DMS 273 treated with DMSO at 0.1 percent for 48 hours (cell line): ENCODE data around the gene MRGPRX1.
"Not testable (repeated sequence)": the region's sequence is repeated elsewhere in the genome, so short reads cannot be mapped to it uniquely, and the experiment has no call there.

ENCODE experiments used
- DNase-seq: peaks from one replicate; lab custom pipeline; 2025; lab: John Stamatoyannopoulos, UW

Gene MRGPRX1

DNA sequence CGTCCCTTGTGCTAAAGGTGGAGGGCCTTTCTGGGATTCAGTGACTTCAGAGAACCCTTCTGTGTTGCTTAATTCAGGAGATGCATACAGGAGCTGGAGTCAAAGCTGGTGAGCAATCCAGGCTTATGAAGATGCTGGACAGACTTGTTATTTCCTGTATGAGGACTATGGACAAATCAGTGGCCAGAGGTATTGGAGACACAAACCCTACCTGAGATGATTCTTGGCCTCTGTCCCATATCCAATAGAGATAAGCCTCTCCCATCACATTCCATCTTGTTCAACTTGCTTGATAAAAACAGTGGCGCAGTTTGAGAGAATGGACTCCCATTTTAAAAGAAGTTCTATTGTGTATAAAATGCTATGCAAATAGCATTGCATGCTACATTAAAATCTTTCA is at the start of gene MRGPRX1:
Gene MRGPRX1, minus strand, starts transcription at position 101 of the 400 bp plus-strand sequence. CDS start 4,630 bp downstream, outside the sequence.
- no peak for DNase-seq

DNA sequence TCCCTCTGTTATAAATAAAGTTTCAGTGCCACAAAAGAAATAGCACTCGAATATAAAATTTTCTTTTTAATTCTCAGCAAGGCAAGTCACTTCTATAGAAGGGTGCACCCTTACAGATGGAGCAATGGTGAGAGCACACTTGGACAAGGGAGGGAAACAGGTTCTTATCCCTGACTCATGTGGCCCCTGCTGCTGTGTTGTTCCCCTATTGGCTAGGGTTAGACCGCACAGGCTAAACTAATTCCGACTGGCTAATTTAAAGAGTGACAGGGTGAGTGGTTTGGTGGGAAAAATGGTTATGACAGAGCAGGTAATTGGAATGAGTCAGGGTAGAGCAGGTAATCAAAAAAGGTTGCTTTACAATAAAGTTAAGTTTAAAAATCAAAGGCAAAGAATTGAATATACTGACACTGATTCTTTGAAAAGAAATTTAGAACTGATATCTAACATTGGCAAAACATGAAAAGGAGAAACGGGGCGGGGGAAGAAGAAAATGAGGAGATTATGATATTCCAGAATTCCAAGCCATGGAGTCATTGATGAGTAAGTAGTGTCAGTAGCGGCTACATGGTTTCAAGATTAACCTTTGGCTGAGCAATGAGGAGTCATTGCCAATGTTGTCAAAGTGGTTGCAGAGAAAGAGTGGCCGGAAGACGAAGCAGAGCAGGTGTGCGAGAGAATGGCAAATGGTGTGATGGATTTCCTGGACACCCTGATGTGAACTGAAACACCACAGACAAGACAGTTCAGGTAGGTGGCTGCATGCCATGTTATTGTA is 48.4 kb upstream of the MRGPRX1 start:
- no peak for DNase-seq

DNA sequence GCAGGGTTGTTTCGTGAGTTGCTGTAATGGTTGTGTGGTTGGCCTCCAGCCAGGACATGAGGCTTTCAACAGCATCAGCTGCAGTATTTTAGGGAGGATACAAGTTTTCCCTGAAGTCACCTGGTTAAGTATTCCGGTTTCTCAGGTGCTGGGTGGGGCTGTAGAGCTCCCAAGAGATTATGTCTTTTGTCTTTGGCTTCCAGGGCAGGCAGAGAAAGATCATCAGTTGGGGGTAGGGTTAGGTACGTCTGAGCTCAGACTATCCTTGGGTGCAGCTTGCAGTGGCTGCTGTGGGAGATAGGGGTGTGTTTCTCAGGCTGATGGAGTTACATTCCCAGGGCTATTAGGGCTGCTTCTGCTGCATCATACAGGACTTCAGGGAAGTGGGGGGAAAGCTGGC is 47.5 kb upstream of the MRGPRX1 start:
- DNase-seq: no peak

DNA sequence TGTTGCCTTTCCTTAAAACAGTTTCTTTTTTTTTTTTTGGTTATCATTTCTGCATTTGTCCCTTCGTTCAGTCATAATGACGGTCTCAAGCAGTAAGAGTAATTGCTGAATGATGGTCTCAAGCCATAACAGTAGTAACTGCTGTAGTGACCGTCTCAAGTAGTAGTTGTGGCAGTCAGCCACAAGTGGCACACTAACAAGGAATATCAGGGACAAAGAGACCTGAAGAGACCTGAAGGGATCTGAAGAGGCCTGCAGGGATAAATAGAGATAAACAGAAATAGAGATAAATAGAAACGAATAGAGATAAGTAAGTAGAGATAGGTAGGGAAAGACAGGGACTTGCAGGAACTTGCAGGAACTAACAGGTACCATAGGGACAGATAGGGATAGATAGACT is 42.7 kb upstream of the MRGPRX1 start:
- no peak for DNase-seq

DNA sequence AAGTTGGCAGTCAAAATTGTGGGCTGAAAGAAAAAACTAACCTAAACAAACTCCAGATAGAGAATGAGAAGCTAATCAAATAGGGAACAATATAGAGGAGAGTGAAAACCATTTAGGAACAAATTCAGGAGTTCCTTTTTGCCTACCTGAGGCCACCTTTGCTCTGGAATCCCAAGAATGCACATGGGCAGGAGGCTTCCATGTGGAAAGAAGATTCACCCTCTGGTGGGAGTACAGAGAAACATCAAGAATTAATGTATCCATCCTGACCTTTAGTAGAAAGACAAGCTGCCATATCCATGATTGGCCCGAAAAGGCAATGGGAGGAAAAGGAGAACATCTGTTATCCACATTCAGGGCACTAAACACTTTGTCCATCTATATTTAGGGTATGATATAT is 35.0 kb upstream of the MRGPRX1 start:
- DNase-seq: no peak

DNA sequence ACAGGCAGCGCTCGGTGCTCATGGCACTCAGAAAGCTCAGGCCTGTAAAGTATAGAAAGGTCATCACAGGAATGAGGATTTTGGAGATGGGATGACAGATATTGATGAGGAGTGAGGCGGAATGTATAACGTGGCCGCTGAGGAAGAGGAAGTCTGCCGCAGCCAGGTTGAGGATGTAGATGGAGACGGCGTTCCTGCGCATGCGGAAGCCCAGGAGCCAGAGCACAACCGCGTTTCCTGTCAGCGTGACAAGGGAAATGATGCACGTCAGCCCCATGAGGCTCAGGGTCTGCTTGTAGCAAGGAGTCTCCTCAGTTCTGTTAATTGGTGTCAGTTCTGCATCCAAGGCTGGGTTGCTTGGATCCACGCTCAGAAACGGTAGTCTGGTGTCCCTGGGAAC is 33.1 kb upstream of the MRGPRX1 start:
- no peak for DNase-seq

DNA sequence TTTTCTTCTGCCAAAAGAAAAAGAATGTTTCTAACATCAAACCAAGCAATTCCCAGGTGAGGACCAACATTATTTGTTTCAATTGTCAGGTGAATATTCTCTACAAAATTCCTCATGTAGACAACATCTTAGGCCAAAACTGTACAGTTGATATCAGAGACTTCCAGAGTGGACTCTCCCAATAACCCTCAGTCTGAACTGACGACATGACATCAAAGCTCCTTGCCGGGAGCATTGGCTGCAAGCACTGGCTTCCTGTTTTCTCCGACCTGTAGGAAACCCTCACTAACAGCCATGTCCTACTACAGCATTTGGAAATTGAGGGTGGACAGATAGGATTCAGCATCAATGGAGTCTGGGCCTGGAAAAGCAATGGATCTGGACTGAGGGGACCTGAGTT is 30.5 kb upstream of the MRGPRX1 start:
- no peak for DNase-seq

DNA sequence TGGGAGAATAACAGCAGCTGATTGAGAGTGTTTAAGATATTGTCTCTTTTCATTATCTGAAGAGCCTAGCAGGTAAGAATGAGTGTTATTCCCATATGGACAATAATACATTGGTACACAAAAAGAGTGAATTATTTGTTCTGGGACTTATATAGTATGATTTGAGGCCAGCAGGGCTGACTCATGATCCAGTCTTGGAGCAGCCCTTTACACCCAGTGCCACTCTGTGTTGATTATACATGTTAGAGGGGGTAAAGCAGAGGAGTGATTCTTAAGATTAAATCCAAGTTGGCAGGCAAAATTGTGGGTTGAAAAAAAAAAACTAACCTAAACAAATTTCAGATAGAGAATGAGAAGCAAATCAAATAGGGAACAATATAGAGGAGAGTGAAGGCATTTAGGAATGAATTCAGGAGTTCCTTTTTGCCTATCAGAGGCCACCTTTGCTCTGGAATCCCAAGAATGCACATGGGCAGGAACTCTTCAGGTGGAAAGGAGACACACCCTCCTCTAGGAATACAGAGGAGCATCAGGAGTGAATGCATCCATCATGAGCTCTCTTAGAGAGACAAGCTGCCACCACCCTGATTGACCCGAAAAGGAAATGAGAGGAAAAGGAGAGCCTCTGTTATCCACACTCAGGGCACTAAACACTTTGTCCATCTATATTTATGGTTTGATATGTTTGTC is 19.2 kb upstream of the MRGPRX1 start:
- no peak for DNase-seq

DNA sequence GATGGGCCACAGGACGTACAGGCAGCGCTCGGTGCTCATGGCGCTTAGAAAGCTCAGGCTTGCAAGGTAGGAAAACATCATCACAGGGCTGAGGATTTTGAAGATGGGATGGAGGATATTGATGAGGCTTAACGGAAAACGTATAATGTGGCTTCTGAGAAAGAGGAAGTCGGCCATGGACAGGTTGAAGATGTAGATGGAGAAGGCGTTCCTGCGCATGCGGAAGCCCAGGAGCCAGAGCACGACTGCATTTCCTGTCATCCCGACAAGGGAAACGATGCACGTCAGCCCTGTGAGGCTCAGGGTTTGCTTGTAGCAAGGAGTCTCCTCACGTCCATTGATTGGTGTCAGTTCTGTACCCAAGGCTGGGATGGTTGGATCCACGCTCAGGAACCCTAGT is 17.4 kb upstream of the MRGPRX1 start:
- no peak for DNase-seq

DNA sequence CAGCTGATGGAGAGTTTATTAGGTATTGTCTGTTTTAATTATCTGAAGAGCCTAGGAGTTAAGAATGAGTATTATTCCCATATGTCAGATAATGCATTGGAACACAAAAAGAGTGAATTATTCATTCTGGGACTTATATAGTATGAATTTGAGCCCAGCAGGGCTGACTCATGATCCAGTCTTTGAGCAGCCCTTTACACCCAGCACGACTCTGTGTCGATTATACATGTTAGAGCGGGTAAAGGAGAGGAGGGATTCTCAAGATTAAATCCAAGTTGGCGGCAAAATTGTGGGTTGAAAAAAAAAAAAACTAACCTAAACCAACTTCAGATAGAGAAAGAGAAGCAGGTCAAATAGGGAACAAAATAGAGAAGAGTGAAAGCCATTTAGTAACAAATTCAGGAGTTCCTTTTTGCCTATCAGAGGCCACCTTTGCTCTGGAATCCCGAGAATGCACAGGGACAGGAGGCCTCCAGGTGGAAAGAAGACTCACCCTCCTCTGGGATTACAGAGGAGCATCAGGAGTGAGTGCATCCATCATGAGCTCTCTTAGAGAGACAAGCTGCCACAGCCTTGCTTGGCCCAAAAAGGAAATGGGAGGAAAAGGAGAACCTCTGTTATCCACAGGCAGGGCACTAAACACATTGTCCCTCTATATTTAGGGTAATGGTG is 3.1 kb downstream of the MRGPRX1 start:
- no peak for DNase-seq

DNA sequence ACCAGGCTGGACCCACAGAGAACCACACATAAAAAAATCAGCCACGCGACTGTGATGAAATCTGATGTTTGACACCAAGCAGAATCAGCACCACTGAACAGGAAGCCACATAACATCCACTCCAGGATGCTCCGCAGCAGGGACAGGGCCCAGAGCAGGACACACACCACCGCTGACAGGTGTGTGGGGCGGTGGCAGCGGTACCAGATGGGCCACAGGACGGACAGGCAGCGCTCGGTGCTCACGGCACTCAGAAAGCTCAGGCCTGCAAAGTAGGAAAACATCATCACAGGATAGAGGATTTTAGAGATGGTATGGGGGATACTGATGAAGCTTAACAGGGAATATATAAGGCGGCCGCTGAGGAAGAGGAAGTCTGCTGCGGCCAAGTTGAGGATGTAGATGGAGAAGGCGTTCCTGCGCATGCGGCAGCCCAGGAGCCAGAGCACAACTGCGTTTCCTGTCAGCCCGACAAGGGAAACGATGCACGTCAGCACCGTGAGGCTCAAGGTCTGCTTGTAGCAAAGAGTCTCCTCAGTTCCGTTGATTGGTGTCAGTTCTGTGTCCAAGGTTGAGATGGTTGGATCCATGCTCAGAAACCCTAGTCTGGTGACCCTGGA is 4.9 kb downstream of the MRGPRX1 start:
- no peak for DNase-seq

DNA sequence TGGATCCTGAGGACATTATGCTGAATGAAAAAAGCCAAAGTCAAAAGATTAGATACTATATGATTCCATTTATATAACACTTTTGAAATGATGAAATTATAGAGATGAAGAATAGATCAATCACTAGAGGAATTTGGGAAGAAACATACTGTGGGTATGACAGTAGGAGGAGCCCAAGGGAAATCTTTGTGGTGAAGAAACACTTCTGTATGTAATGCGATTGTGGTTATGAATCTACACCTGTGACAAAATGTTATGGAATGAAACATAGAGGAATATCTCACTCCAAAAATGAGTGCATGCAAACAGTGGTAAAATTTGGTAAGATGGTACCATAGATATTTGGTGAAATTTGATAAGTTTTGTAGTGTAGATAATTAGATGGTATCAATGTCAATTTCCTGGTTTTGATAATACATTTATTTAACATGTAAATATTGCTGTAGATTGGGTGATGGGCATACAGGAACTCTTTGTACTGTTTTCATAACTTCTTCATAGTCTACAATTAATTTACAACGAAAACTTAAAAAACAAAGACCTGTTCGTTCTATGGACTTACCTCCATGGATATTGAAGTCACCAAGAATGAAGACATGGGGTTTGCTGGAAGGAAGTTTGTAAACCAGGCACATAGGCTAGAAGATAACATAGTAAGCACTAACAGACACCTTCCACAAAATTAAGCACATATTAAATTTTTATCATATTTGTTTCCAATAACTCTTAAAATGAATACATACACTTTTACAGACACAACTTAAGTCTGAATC is 11.5 kb downstream of the MRGPRX1 start:
- no peak for DNase-seq

DNA sequence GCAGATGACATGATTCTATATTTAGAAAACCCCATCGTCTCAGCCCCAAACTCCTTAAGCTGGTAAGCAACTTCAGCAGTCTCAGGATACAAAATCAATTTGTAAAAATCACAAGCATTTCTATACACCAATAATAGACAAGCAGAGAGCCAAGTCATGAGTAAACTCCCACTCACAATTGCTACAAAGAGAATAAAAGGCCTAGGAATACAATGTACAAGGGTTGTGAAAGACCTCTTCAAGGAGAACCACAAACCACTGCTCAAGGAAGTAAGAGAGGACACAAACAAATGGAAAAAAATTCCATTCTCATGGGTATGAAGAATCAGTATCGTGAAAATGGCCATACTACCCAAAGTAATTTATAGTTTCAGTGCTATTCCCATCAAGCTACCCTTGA is 13.8 kb downstream of the MRGPRX1 start:
- not testable (repeated sequence) for DNase-seq

DNA sequence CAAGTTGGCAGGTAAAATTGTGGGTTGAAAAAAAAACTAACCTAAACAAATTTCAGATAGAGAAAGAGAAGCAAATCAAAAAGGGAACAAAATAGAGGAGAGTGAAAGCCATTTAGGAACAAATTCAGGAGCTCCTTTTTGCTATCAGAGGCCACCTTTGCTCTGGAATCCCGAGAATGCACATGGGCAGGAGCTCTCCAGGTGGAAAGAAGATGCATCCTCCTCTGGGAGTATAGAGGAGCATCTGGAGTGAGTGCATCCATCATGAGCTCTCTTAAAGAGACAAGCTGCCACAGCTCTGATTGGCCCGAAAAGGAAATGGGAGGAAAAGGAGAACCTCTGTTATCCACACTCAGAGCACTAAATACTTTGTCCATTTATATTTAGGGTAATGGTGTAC is 26.3 kb downstream of the MRGPRX1 start:
- DNase-seq: no peak

DNA sequence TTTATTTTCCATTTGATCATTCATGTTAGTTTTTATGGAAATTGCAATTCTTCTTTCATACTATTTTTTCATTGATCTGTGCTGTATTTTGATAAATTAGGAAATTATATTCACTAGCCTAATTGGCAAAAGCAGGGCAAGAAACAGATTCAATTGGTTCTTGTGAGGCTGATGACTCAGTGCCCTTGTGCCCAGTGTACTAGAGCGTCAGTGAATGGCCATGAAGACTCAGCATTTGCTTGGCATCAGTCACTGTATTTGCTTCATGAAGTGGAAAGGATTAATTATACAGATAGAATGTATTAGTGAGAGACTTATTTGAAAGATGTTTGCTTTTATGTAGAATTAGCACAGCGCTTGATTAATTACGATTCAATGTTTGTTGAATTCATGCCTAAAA is 31.8 kb downstream of the MRGPRX1 start:
- DNase-seq: no peak

DNA sequence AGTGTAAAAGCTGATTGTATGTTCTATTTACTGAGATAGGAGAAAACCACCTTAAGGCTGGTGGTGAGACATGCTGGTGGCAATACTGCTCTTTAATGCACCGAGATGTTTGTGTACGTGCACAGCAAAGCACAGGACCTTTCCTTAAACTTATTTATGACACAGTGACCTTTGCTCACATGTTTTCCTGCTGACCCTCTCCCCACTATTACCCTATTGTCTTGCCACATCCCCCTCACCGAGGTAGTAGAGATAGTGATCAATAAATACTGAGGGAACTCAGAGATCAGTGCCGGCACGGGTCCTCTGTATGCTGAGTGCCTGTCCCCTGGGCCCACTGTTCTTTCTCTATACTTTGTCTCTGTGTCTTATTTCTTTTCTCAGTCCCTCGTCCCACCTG is 38.6 kb downstream of the MRGPRX1 start:
- DNase-seq: not testable (repeated sequence)

DNA sequence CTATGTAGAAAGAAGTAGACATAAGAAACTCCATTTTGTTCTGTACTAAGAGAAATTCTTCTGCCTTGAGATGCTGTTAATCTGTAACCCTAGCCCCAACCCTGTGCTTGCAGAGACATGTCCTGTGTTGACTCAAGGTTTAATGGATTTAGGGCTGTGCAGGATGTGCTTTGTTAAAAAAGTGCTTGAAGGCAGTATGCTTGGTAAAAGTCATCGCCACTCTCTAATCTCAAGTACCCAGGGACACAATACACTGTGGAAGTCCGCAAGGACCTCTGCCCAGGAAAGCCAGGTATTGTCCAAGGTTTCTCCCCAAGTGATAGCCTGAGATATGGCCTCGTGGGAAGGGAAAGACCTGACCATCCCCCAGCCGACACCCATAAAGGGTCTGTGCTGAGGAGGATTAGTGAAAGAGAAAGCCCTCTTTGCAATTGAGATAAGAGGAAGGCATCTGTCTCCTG is 39.0 kb downstream of the MRGPRX1 start:
- not testable (repeated sequence) for DNase-seq

DNA sequence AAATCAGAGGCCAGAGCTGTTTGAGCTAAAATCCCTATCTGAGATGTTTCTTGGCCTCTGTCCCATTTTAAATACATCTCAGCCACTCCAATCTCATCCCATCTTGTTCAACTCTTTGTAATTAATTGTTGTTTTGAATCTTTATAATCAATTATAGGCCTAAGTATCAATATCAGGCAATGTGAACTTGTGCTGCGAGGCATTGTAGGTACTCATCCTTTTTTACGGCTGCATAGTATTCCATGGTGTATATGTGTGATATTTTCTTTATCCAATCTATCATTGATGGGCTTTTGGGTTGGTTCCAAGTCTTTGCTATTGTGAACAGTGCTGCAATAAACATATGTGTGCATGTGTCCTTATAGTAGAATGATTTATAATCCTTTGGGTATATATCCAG is 47.5 kb downstream of the MRGPRX1 start:
- not testable (repeated sequence) for DNase-seq

DNA sequence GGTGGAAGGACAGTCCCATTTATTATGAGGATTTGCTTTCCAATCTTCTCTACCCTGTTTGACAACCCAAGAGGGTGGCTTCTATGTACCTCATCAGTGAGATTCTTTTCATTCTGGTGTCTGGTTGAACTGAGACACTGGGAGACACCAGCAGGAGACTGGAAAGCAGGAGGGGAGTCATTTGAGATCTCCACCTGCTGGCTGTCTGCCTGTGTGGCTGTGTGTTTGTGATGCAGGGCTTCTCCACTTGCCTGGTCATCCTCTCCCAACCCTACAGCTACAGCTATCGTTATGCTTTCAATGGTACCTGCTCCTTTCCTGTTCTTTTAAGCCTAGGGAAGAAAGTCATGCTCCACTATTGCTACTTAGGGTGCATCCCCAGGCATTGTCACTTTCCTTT is 48.6 kb downstream of the MRGPRX1 start:
- DNase-seq: no peak
